ENCODE data around the gene DCPS. TPM values are rescaled to one million over a fixed set of nuclear protein-coding genes. Genes with fewer than 3 reads are reported as not detected.

The DCPS gene
- total RNA-seq, 1 donor = 8.3 TPM

GRCh38 chr11:126337126-126337473, 33.2 kb downstream of the DCPS start:
- no peak overlapping the region for H3K4me2 ChIP-seq (ENCODE audit: insufficient read depth, low read length)
- no peak for DNase-seq (ENCODE audit: insufficient read length, low spot score, missing footprints)
- no peaks in the 10 kb centered on the region for H3K79me2 ChIP-seq (ENCODE audit: insufficient read depth, low read length)
- H3K9me3 ChIP-seq (ENCODE audit: low read depth, low read length) = no peaks in the 10 kb centered on the region
- H3K27me3 ChIP-seq (ENCODE audit: insufficient read depth, low read length) = no peaks in the 10 kb centered on the region
- no peak overlapping the region for H3K27ac ChIP-seq (ENCODE audit: low read depth, low read length)
- H4K20me1 ChIP-seq (ENCODE audit: insufficient read depth, low read length) = peaks cover 3% of the 10 kb centered on the region
- no peak overlapping the region for H3K4me3 ChIP-seq (ENCODE audit: insufficient read depth, low read length)
- peaks cover 31% of the 10 kb centered on the region for H3K4me1 ChIP-seq (ENCODE audit: insufficient read depth, low read length)
- no peak for TF ChIP-seq CTCF (IDR thresholded peaks at IDR 0.05; ENCODE audit: extremely low read depth, low read depth, low read length)
- H2AFZ ChIP-seq (ENCODE audit: low read length) = no peak overlapping the region
- no peaks in the 10 kb centered on the region for H3K36me3 ChIP-seq (ENCODE audit: insufficient read depth, low read length)

GRCh38 chr11:126337474-126338241, 33.8 kb downstream of the DCPS start:
- peaks cover 3% of the 10 kb centered on the region for H4K20me1 ChIP-seq (ENCODE audit: insufficient read depth, low read length)
- H3K27ac ChIP-seq (ENCODE audit: low read depth, low read length) = no peak overlapping the region
- DNase-seq (ENCODE audit: insufficient read length, low spot score, missing footprints) = no peak
- TF ChIP-seq CTCF (IDR thresholded peaks at IDR 0.05; ENCODE audit: extremely low read depth, low read depth, low read length) = no peak
- H3K27me3 ChIP-seq (ENCODE audit: insufficient read depth, low read length) = no peaks in the 10 kb centered on the region
- H3K79me2 ChIP-seq (ENCODE audit: insufficient read depth, low read length) = no peaks in the 10 kb centered on the region
- no peak overlapping the region for H2AFZ ChIP-seq (ENCODE audit: low read length)
- H3K9me3 ChIP-seq (ENCODE audit: low read depth, low read length) = no peaks in the 10 kb centered on the region
- no peak overlapping the region for H3K4me2 ChIP-seq (ENCODE audit: insufficient read depth, low read length)
- peaks cover 29% of the 10 kb centered on the region for H3K4me1 ChIP-seq (ENCODE audit: insufficient read depth, low read length)
- H3K4me3 ChIP-seq (ENCODE audit: insufficient read depth, low read length) = no peak overlapping the region
- no peaks in the 10 kb centered on the region for H3K36me3 ChIP-seq (ENCODE audit: insufficient read depth, low read length)

- no peak for TF ChIP-seq CTCF (IDR thresholded peaks at IDR 0.05; ENCODE audit: extremely low read depth, low read depth, low read length)
- Histone ChIP-seq H3K4me3 (ENCODE audit: insufficient read depth, low read length) (no peak overlapping the region), H3K27ac (ENCODE audit: low read depth, low read length) (no peak overlapping the region), H4K20me1 (ENCODE audit: insufficient read depth, low read length) (peaks cover 3% of the 10 kb centered on the region), H3K4me1 (ENCODE audit: insufficient read depth, low read length) (peaks cover 27% of the 10 kb centered on the region), H3K36me3 (ENCODE audit: insufficient read depth, low read length) (no peaks in the 10 kb centered on the region), H3K27me3 (ENCODE audit: insufficient read depth, low read length) (no peaks in the 10 kb centered on the region), H2AFZ (ENCODE audit: low read length) (no peak overlapping the region), H3K9me3 (ENCODE audit: low read depth, low read length) (no peaks in the 10 kb centered on the region), H3K4me2 (ENCODE audit: insufficient read depth, low read length) (no peak overlapping the region), H3K79me2 (ENCODE audit: insufficient read depth, low read length) (no peaks in the 10 kb centered on the region)
- no peak for DNase-seq (ENCODE audit: insufficient read length, low spot score, missing footprints)
Observed at GRCh38 chr11:126338346-126339055, 34.6 kb downstream of the DCPS start.

Measured in osteoblast (primary cell).